ENCODE results near the gene ZNF511.

The ZNF511 gene

DNA sequence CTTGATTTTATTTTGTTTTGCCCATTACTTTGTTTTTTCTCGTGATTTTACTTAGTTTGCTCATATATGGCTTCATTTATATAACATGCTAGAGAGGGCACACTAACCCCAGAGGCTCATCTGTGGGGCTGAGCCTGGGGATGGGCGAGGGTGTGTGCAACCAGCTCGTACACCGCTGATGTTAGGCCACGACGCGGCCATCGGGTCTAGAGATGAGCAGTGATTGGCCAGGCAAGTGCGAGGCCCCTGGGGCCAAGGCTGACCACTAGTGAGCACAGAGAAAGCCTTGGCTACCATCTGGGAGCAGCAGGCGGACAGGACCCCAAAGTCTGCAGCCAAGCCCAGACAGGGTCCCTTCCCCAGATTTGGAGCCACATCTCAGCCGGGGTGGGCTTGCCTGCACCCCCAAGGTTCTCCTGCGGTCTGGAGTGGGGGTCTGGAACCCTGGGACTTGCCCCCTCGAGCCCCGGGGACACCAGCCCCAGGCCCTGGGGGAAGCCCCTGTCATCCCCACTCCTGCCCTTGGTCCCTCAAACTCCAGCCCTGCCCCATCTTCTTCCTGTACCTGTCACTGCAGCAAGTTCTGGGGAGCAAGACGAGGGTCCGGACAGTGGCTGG, 45.4 kb downstream of the ZNF511 start (continued):
- TF ChIP-seq ZNF324 (tag by site-specific recombination; IDR thresholded peaks at IDR 0.05), result no peak

DNA sequence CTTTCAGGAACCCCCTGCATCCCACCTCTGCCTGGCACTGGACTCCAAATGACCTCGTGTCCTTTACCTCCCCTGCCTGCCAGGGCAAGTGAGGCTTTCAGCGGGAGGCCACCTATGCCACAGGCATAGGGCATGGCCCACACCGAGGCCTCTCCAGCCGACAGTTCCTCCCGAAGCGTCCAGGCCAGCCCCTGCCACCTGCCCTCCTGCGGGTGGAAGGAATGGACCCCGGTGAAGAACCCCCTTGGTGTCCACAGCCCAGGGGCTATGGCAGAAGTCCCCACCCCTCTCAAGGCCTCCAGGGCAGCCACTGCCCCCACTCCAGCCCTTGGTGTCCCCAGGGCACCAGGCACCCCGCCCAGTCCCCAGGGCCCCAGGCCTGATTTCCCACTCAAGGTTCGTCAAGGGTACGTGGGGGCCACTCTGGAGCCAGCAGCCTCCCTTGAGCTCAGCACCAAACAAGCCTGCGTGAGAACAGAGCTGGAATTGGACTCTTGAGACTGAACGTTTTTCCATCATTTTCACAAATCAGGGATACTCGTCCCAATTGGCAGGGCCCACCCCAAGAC, 46.0 kb downstream of the ZNF511 start:
- Histone ChIP-seq H3K9me3 (ENCODE audit: control insufficient read depth, insufficient read depth, low read depth, low read length) (no peaks in the 10 kb centered on the region), H3K4me3 (ENCODE audit: low read depth, low read length) (no peak overlapping the region), H3K4me1 (ENCODE audit: control insufficient read depth, insufficient read depth, low read length) (peaks cover 4% of the 10 kb centered on the region; the same call in 1 of the 2 replicates), H3K36me3 (ENCODE audit: control insufficient read depth in 2 of 2, insufficient read depth in 1 of 2, low read length in 2 of 2) (no peaks in the 10 kb centered on the region), H3K27ac (ENCODE audit: extremely low read depth, low read depth, low read length) (no peak overlapping the region)
- ChIA-PET CTCF (no interaction called here), POLR2A (interaction anchor here (1.8 to 2.0 kb wide), 2 partner anchors 16 to 30 kb away, joined by 4 read pairs; no protein-coding TSS in a partner anchor)
- no peak for TF ChIP-seq KLF7 (tag by site-specific recombination; IDR thresholded peaks at IDR 0.05; ENCODE audit: borderline replicate concordance)
- no peak for TF ChIP-seq ZNF837 (tag by site-specific recombination; IDR thresholded peaks at IDR 0.05)
- TF ChIP-seq GLIS2 (tag by site-specific recombination; IDR thresholded peaks at IDR 0.05), result peak; percentile 26; the same call in 1 of the 2 replicates
- TF ChIP-seq, protein P1, sequence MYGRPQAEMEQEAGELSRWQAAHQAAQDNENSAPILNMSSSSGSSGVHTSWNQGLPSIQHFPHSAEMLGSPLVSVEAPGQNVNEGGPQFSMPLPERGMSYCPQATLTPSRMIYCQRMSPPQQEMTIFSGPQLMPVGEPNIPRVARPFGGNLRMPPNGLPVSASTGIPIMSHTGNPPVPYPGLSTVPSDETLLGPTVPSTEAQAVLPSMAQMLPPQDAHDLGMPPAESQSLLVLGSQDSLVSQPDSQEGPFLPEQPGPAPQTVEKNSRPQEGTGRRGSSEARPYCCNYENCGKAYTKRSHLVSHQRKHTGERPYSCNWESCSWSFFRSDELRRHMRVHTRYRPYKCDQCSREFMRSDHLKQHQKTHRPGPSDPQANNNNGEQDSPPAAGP (tag by site-specific recombination; IDR thresholded peaks at IDR 0.05), result no peak

DNA sequence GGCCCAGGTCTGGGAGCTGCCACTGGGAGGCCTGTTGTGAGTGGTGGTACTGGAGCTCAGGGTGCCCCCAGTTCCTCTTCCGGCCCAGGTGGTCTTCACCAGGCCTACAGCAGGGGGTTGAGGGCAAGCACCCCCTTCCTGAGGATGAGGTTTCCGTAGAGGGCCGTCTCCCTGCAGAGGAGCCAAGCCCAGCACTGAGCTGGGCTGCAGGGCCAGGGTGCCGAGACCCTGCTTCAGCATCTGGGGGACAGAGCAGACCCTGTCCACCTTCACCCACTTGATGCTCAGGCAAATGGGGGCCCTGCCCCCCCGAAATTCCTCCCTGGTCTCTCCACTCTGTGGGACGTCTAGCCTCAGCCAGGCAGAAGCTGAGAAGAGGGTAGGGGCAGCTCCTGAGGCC, 46.6 kb downstream of the ZNF511 start:
- ChIA-PET POLR2A (interaction anchor here (1.8 to 2.0 kb wide), 2 partner anchors 15 to 31 kb away, joined by 4 read pairs; no protein-coding TSS in a partner anchor), CTCF (no interaction called here)
- H3K4me1 ChIP-seq (ENCODE audit: control insufficient read depth, insufficient read depth, low read length), result peaks cover 4% of the 10 kb centered on the region; the same call in 1 of the 2 replicates
- no peak overlapping the region for H3K27ac ChIP-seq (ENCODE audit: extremely low read depth, low read depth, low read length)
- H3K36me3 ChIP-seq (ENCODE audit: control insufficient read depth in 2 of 2, insufficient read depth in 1 of 2, low read length in 2 of 2), result no peaks in the 10 kb centered on the region
- no peak overlapping the region for H3K4me3 ChIP-seq (ENCODE audit: low read depth, low read length)
- TF ChIP-seq, protein P2, sequence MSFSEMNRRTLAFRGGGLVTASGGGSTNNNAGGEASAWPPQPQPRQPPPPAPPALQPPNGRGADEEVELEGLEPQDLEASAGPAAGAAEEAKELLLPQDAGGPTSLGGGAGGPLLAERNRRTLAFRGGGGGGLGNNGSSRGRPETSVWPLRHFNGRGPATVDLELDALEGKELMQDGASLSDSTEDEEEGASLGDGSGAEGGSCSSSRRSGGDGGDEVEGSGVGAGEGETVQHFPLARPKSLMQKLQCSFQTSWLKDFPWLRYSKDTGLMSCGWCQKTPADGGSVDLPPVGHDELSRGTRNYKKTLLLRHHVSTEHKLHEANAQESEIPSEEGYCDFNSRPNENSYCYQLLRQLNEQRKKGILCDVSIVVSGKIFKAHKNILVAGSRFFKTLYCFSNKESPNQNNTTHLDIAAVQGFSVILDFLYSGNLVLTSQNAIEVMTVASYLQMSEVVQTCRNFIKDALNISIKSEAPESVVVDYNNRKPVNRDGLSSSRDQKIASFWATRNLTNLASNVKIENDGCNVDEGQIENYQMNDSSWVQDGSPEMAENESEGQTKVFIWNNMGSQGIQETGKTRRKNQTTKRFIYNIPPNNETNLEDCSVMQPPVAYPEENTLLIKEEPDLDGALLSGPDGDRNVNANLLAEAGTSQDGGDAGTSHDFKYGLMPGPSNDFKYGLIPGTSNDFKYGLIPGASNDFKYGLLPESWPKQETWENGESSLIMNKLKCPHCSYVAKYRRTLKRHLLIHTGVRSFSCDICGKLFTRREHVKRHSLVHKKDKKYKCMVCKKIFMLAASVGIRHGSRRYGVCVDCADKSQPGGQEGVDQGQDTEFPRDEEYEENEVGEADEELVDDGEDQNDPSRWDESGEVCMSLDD (tag by site-specific recombination; IDR thresholded peaks at IDR 0.05), result peak; percentile 8; the same call in 1 of the 2 replicates
- TF ChIP-seq, protein P3, sequence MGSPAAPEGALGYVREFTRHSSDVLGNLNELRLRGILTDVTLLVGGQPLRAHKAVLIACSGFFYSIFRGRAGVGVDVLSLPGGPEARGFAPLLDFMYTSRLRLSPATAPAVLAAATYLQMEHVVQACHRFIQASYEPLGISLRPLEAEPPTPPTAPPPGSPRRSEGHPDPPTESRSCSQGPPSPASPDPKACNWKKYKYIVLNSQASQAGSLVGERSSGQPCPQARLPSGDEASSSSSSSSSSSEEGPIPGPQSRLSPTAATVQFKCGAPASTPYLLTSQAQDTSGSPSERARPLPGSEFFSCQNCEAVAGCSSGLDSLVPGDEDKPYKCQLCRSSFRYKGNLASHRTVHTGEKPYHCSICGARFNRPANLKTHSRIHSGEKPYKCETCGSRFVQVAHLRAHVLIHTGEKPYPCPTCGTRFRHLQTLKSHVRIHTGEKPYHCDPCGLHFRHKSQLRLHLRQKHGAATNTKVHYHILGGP (tag by site-specific recombination; IDR thresholded peaks at IDR 0.05), result no peak
- TF ChIP-seq, protein P4, sequence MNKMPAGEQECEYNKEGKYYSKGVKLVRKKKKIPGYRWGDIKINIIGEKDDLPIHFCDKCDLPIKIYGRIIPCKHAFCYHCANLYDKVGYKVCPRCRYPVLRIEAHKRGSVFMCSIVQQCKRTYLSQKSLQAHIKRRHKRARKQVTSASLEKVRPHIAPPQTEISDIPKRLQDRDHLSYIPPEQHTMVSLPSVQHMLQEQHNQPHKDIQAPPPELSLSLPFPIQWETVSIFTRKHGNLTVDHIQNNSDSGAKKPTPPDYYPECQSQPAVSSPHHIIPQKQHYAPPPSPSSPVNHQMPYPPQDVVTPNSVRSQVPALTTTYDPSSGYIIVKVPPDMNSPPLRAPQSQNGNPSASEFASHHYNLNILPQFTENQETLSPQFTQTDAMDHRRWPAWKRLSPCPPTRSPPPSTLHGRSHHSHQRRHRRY (tag by site-specific recombination; IDR thresholded peaks at IDR 0.05), result no peak
- TF ChIP-seq, protein P5, sequence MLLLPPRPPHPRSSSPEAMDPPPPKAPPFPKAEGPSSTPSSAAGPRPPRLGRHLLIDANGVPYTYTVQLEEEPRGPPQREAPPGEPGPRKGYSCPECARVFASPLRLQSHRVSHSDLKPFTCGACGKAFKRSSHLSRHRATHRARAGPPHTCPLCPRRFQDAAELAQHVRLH (tag by site-specific recombination; IDR thresholded peaks at IDR 0.05), result no peak
- no peak for TF ChIP-seq ZNF10 (tag by site-specific recombination; IDR thresholded peaks at IDR 0.05)
- H3K9me3 ChIP-seq (ENCODE audit: control insufficient read depth, insufficient read depth, low read depth, low read length), result no peaks in the 10 kb centered on the region

DNA sequence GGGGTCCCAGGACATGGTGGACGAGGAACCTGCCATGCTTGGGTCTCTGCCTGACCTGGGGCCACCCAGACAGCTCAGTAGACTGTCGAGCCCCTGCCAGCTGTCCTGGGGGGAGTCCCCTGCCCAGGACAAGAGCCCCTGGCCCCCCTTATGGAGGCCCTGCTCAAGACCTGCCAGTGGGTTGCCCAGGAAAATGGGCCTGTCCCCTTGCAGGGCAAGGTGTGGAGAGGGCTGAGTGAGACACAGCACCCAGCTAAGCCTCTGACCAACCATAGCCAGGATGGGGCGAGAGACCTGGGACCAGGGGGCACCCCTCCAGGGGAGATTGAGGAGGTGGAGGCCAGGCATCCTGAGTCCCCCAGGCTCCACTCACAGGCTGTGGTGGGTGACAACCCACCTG, 47.3 kb downstream of the ZNF511 start:
- H3K4me1 ChIP-seq (ENCODE audit: control insufficient read depth, insufficient read depth, low read length), result peaks cover 4% of the 10 kb centered on the region; the same call in 1 of the 2 replicates
- ChIA-PET CTCF (interaction anchor here (0.6 to 1.2 kb wide), 2 partner anchors 16 to 27 kb away, joined by 3 read pairs; no protein-coding TSS in a partner anchor), POLR2A (interaction anchor here (2.0 kb wide), 1 partner anchor 32 kb away, joined by 4 read pairs; no protein-coding TSS in a partner anchor)

More for the DNA sequence above, 47.3 kb downstream of the ZNF511 start:
- no peaks in the 10 kb centered on the region for H3K9me3 ChIP-seq (ENCODE audit: control insufficient read depth, insufficient read depth, low read depth, low read length)
- H3K36me3 ChIP-seq (ENCODE audit: control insufficient read depth in 2 of 2, insufficient read depth in 1 of 2, low read length in 2 of 2), result no peaks in the 10 kb centered on the region
- no peak overlapping the region for H3K27ac ChIP-seq (ENCODE audit: extremely low read depth, low read depth, low read length)
- H3K4me3 ChIP-seq (ENCODE audit: low read depth, low read length), result no peak overlapping the region
- TF ChIP-seq, protein P6, sequence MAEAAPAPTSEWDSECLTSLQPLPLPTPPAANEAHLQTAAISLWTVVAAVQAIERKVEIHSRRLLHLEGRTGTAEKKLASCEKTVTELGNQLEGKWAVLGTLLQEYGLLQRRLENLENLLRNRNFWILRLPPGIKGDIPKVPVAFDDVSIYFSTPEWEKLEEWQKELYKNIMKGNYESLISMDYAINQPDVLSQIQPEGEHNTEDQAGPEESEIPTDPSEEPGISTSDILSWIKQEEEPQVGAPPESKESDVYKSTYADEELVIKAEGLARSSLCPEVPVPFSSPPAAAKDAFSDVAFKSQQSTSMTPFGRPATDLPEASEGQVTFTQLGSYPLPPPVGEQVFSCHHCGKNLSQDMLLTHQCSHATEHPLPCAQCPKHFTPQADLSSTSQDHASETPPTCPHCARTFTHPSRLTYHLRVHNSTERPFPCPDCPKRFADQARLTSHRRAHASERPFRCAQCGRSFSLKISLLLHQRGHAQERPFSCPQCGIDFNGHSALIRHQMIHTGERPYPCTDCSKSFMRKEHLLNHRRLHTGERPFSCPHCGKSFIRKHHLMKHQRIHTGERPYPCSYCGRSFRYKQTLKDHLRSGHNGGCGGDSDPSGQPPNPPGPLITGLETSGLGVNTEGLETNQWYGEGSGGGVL (tag by site-specific recombination; IDR thresholded peaks at IDR 0.05), result no peak
- peak; percentile 34; the same call in 1 of the 2 replicates for TF ChIP-seq GLIS2 (tag by site-specific recombination; IDR thresholded peaks at IDR 0.05)

Data from HEK293 (cell line).